A549 (cell line): ENCODE results near the gene ASXL2. TPM values are rescaled to one million over a fixed set of nuclear protein-coding genes. Genes with fewer than 3 reads are reported as not detected.
A peak's percentile ranks its signal among the peaks of the same experiment; 100 is the strongest.
"Not testable (repeated sequence)": the region's sequence is repeated elsewhere in the genome, so short reads cannot be mapped to it uniquely, and the experiment has no call there.

Experiments
- ATAC-seq, 2 experiments: fragments of 200-7000 bp in 1 of 2; fragments of >200 bp in 1 of 2; cut with Nextera tagmentation in 1 of 2; cut with Tn5 transposase in 1 of 2; 3 replicates each; pipeline versions ENCODE4 v1.8.0 to v1.9.1; 2018 to 2020; ENCODE audit warnings: mild to moderate bottlenecking in 1 of 2, moderate library complexity in 1 of 2
- CTCF ChIA-PET: fragments of 300-600 bp; sonication (Branson Sonifier 250); formaldehyde crosslinking; extraction: SDS; loops from one replicate; lab custom pipeline; 2021; ENCODE audit warnings: antibody characterized with exemption, inconsistent platforms; lab: Yijun Ruan, JAX
- POLR2A ChIA-PET: fragments of 350-600 bp; formaldehyde crosslinking; extraction: SDS; loops from one replicate; lab custom pipeline; 2021; ENCODE audit warnings: antibody characterized with exemption, inconsistent platforms; lab: Yijun Ruan, JAX
- DNase-seq, 2 experiments: peaks; one replicate each; pipeline versions ENCODE4 v3.0.0 to v3.0.0-alpha.2; 2011 to 2016; ENCODE audit warnings: low read depth in 1 of 2, low spot score in 1 of 2
- FAIRE-seq: peaks from 2 replicates; lab custom pipeline; 2011; peaks lifted over from hg19 to GRCh38; lab: Jason Lieb, UNC
- H3K27ac ChIP-seq, 2 experiments: fragments of >200 bp; sonication (Bioruptor Twin); formaldehyde crosslinking; 3 replicates each; pipeline ENCODE4 v1.5.1; 2016 to 2017
- H3K4me1 ChIP-seq: fragments of >200 bp; sonication (Bioruptor Twin); formaldehyde crosslinking; 3 replicates; pipeline ENCODE4 v1.6.1; 2016
- H3K4me2 ChIP-seq: fragments of >200 bp; sonication (Bioruptor Twin); formaldehyde crosslinking; 3 replicates; pipeline ENCODE4 v1.6.1; 2016
- H3K4me3 ChIP-seq: fragments of >200 bp; sonication (Bioruptor Twin); formaldehyde crosslinking; 3 replicates; pipeline ENCODE4 v1.5.1; 2016
- H3K9me3 ChIP-seq: fragments of >200 bp; sonication (Bioruptor Twin); formaldehyde crosslinking; 3 replicates; pipeline ENCODE4 v1.6.1; 2016
- HDAC2 ChIP-seq: fragments of 200-600 bp; sonication (generic); IDR thresholded peaks from 2 replicates; pipeline ENCODE4 v1.6.1; 2016
- HOXB5 ChIP-seq: fragments of 250-450 bp; sonication (Bioruptor Pico); IDR thresholded peaks from 2 replicates; pipeline ENCODE4 v1.5.0; 2020; ENCODE audit warnings: mild to moderate bottlenecking, moderate library complexity
- MAFK ChIP-seq: fragments of 450-650 bp; IDR thresholded peaks from 2 replicates; pipeline ENCODE4 v1.6.1; 2014; ENCODE audit not compliant: partially characterized antibody
- MAX ChIP-seq: IDR thresholded peaks from 2 replicates; pipeline ENCODE4 v1.6.1; 2012
- NFE2L2 ChIP-seq: fragments of 150-350 bp; conservative IDR thresholded peaks from 2 replicates; pipeline ENCODE4 v1.6.1; 2014; ENCODE audit warnings: low read length
- NR3C1 ChIP-seq: fragments of >200 bp; sonication (Bioruptor Twin); formaldehyde crosslinking; IDR thresholded peaks from 3 replicates; pipeline ENCODE4 v1.6.1; 2017
- RCOR1 ChIP-seq: fragments of 150-350 bp; IDR thresholded peaks from 2 replicates; pipeline ENCODE4 v1.6.1; 2014; ENCODE audit warnings: antibody characterized with exemption, low read length, low read depth
- REST ChIP-seq: fragments of 200-600 bp; sonication (generic); IDR thresholded peaks from 2 replicates; pipeline ENCODE4 v1.6.1; 2016; ENCODE audit warnings: antibody characterized with exemption, mild to moderate bottlenecking, moderate library complexity
- RNF2 ChIP-seq: fragments of 200-600 bp; sonication (generic); IDR thresholded peaks from 2 replicates; pipeline ENCODE4 v1.6.1; 2016; ENCODE audit warnings: low read depth, mild to moderate bottlenecking, antibody characterized with exemption, moderate library complexity, borderline replicate concordance
- ZC3H11A ChIP-seq: fragments of 450-650 bp; IDR thresholded peaks from 2 replicates; pipeline ENCODE4 v1.6.1; 2014; ENCODE audit warnings: antibody characterized with exemption, mild to moderate bottlenecking
- whole genome bisulfite sequencing: methylation state at CpG from one replicate; pipeline ENCODE4 v1.1.6; 2017; ENCODE audit errors: missing lambda C conversion rate; 5-methylcytosine and 5-hydroxymethylcytosine counted together
- polyA plus RNA-seq, 4 experiments: library from polyadenylated mRNA; depleted of rRNA in 3 of 4; stranded (reverse); fragments of >200 nt; fragmentation: RNase III in 1 of 4; extraction: RNeasy Plus Mini Kit Qiagen cat#74134 plus additional on column Dnase treatment in 1 of 4; gene quantifications; 2 replicates in 3 of 4; 3 replicates in 1 of 4; pipeline ENCODE4 v1.2.3, GENCODE V29; 2011 to 2017
- TF ChIP-seq, protein P1 (sequence below): fragments of 450-650 bp; IDR thresholded peaks from 2 replicates; pipeline ENCODE4 v1.6.1; 2014; ENCODE audit warnings: antibody characterized with exemption
- TF ChIP-seq, protein P2 (sequence below): fragments of >200 bp; sonication (Bioruptor Twin); formaldehyde crosslinking; IDR thresholded peaks from 3 replicates; pipeline ENCODE4 v1.6.1; 2016
- TF ChIP-seq, protein P3 (sequence below): IDR thresholded peaks from 2 replicates; pipeline ENCODE4 v1.6.1; 2012; ENCODE audit warnings: low read depth, borderline replicate concordance

The ASXL2 gene
- polyA plus RNA-seq, 2 of the 4 experiments (the other 2 are of a cell fraction): 10.3 to 26.4 TPM

DNA sequence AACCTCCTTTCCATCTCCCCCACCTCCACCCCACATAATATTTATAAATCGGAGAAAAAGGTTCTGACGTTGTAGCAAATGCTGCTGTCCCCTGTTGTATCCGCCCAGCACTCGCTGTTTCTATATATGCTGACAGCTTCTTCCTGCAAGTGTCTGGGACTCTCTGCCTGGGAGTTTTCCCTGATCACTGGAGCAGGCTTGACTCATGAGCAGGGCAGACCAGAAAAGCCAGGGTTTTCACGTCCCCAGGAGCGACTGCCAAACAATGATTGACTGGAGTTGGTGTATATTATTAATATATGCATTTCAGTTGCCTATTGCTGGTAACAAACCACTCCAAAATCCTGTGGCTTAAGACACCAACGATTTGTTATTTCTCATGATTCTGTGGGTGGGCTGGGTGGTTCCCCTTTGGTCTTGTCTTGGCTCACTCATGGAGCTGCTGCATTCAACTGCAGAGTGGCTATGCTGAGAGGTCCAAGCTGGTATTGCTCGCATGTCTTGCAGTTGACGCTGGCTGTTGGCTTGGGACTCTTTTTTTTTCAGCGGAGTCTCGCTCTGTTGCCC, 21.2 kb upstream of the ASXL2 start:
- DNase-seq (no peak), FAIRE-seq (no peak), ATAC-seq (peak in 1 of 2 experiments; percentile 26; a peak in 2 of 6 replicates)
- ChIA-PET POLR2A (no interaction called here), CTCF (interaction anchor here (0.8 kb wide), 1 partner anchor 9 kb away, joined by 4 read pairs; no protein-coding TSS in a partner anchor)
- no peak overlapping the region for H3K27ac ChIP-seq
- 0 out of 3 replicates have a peak, but pooled peaks cover 5% of the 10 kb centered on the region for H3K9me3 ChIP-seq
- no peak overlapping the region for H3K4me3 ChIP-seq
- 81% methylated on average over 11 of the region's 11 CpGs for WGBS
- no peak overlapping the region for H3K4me2 ChIP-seq
- no peaks in the 10 kb centered on the region for H3K4me1 ChIP-seq
- TF ChIP-seq NFE2L2: no peak

DNA sequence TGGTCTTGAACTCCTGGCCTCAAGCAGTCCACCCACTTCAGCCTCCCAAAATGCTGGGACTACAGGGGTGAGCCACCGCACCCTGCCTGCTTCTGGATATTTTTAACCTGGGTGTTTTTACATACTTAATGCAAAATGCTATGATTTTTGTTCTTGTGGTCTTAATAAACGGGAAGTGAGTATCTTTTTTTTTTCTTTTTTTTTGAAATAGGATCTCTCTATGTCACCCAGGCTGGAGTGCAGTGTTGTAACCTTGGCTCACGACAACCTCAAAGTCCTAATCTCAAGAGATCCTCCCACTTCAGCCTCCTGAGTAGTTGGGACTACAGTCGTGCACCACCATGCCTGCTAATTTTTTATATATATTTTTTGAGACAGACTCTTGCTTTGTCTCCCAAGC, 19.2 kb upstream of the ASXL2 start:
- H3K4me3 ChIP-seq: no peak overlapping the region
- no peak overlapping the region for H3K27ac ChIP-seq
- ATAC-seq (no peak), FAIRE-seq (no peak), DNase-seq (no peak)
- H3K4me1 ChIP-seq: no peaks in the 10 kb centered on the region
- CTCF ChIA-PET: no interaction called here
- POLR2A ChIA-PET: interaction anchor here (1.3 kb wide), 1 partner anchor 19 kb away, joined by 3 read pairs; no protein-coding TSS in a partner anchor
- no peak overlapping the region for H3K4me2 ChIP-seq
- 73% methylated on average over 4 of the region's 4 CpGs for WGBS
- TF ChIP-seq NFE2L2: no peak
- TF ChIP-seq HOXB5 (CRISPR knock-in tag): no peak
- no peak for TF ChIP-seq ZC3H11A
- TF ChIP-seq RCOR1: no peak
- no peak for TF ChIP-seq RNF2
- no peak for TF ChIP-seq MAX
- TF ChIP-seq, protein P1, sequence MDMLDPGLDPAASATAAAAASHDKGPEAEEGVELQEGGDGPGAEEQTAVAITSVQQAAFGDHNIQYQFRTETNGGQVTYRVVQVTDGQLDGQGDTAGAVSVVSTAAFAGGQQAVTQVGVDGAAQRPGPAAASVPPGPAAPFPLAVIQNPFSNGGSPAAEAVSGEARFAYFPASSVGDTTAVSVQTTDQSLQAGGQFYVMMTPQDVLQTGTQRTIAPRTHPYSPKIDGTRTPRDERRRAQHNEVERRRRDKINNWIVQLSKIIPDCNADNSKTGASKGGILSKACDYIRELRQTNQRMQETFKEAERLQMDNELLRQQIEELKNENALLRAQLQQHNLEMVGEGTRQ: no peak
- TF ChIP-seq REST: no peak
- TF ChIP-seq, protein P2, sequence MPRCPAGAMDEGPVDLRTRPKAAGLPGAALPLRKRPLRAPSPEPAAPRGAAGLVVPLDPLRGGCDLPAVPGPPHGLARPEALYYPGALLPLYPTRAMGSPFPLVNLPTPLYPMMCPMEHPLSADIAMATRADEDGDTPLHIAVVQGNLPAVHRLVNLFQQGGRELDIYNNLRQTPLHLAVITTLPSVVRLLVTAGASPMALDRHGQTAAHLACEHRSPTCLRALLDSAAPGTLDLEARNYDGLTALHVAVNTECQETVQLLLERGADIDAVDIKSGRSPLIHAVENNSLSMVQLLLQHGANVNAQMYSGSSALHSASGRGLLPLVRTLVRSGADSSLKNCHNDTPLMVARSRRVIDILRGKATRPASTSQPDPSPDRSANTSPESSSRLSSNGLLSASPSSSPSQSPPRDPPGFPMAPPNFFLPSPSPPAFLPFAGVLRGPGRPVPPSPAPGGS: no peak
- TF ChIP-seq HDAC2: no peak
- TF ChIP-seq NR3C1: no peak
- no peak for TF ChIP-seq MAFK
- TF ChIP-seq, protein P3, sequence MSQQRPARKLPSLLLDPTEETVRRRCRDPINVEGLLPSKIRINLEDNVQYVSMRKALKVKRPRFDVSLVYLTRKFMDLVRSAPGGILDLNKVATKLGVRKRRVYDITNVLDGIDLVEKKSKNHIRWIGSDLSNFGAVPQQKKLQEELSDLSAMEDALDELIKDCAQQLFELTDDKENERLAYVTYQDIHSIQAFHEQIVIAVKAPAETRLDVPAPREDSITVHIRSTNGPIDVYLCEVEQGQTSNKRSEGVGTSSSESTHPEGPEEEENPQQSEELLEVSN: no peak
- 0 out of 3 replicates have a peak, but pooled peaks cover 5% of the 10 kb centered on the region for H3K9me3 ChIP-seq

DNA sequence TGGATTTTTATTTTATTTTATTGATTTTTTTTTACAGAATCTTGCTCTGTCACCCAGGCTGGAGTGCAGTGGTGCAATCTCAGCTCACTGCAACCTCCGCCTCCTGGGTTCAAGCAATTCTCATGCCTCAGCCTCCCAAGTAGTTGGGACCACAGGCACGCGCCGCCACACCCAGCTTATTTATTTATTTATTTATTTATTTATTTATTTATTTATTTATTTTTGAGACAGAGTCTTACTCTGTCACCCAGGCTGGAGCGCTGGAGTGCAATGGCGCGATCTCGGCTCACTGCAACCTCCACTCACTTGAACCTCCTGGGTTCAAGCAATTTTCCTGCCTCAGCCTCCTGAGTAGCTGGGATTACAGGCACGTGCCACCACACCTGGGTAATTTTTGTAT, 18.0 kb upstream of the ASXL2 start:
- POLR2A ChIA-PET: interaction anchor here (0.6 kb wide), 1 partner anchor 16 kb away, joined by 3 read pairs; no protein-coding TSS in a partner anchor
- not testable (repeated sequence) for H3K4me3 ChIP-seq, ATAC-seq, FAIRE-seq, H3K4me1 ChIP-seq, H3K9me3 ChIP-seq
- WGBS: 72% methylated on average over 9 of the region's 9 CpGs
- CTCF ChIA-PET: interaction anchor here (1.0 to 1.4 kb wide), 2 partner anchors 13 to 44 kb away, joined by 4 read pairs; no protein-coding TSS in a partner anchor
- TF ChIP-seq ZC3H11A: peak; percentile 95
- TF ChIP-seq, all 56 proteins: peak for 1; not testable (repeated sequence) for 55
- H3K27ac ChIP-seq, DNase-seq, H3K4me2 ChIP-seq: not testable (repeated sequence)
